HG02610 (cell line): ENCODE data around the gene MTHFD1.

Experiments
- ATAC-seq: cut with Tn5 transposase; IDR thresholded peaks from one replicate; pipeline ENCODE4 v1.9.1; 2021; ENCODE audit warnings: mild to moderate bottlenecking, moderate library complexity; ENCODE audit not compliant: unreplicated experiment

The MTHFD1 gene

GRCh38 chr14:64444984-64445845 lies 57.1 kb downstream of the MTHFD1 start:
- peak; percentile 99 for ATAC-seq

- no peak for ATAC-seq
Observed at GRCh38 chr14:64447876-64448670, 59.9 kb downstream of the MTHFD1 start.

- no peak for ATAC-seq
Observed at GRCh38 chr14:64450255-64450654, 62.1 kb downstream of the MTHFD1 start.

- no peak for ATAC-seq
Observed at GRCh38 chr14:64454671-64455070, 66.5 kb downstream of the MTHFD1 start.

GRCh38 chr14:64459405-64460136 lies 71.4 kb downstream of the MTHFD1 start:
- ATAC-seq: no peak

- no peak for ATAC-seq
Observed at GRCh38 chr14:64461221-64461620, 73.1 kb downstream of the MTHFD1 start.

GRCh38 chr14:64463195-64463594 lies 75.0 kb downstream of the MTHFD1 start:
- ATAC-seq: no peak

GRCh38 chr14:64463873-64464272 lies 75.7 kb downstream of the MTHFD1 start:
- no peak for ATAC-seq

- no peak for ATAC-seq
Observed at GRCh38 chr14:64464651-64465050, 76.5 kb downstream of the MTHFD1 start.

- peak; percentile 74 for ATAC-seq
Observed at GRCh38 chr14:64465191-64465822, 77.2 kb downstream of the MTHFD1 start, which contains the start of gene AKAP5. TSS of gene AKAP5 (plus strand) at chr14:64465499. CDS start at chr14:64468395, 2,896 bp downstream.

- ATAC-seq: no peak
Observed at GRCh38 chr14:64465831-64466554, 77.8 kb downstream of the MTHFD1 start.

- ATAC-seq: no peak
Observed at GRCh38 chr14:64467101-64467500, 78.9 kb downstream of the MTHFD1 start.

GRCh38 chr14:64467566-64467965 lies 79.4 kb downstream of the MTHFD1 start:
- no peak for ATAC-seq

- no peak for ATAC-seq
Observed at GRCh38 chr14:64468451-64468850, 80.3 kb downstream of the MTHFD1 start.

- ATAC-seq: no peak
Observed at GRCh38 chr14:64474041-64474440, 85.9 kb downstream of the MTHFD1 start.

GRCh38 chr14:64474698-64475097 lies 86.5 kb downstream of the MTHFD1 start:
- no peak for ATAC-seq

- no peak for ATAC-seq
Observed at GRCh38 chr14:64475585-64476273, 87.6 kb downstream of the MTHFD1 start.

GRCh38 chr14:64476438-64476837 lies 88.3 kb downstream of the MTHFD1 start:
- no peak for ATAC-seq

GRCh38 chr14:64478634-64479250 lies 90.6 kb downstream of the MTHFD1 start:
- no peak for ATAC-seq
